Peyer's patch (tissue), 4 donors: ENCODE data around the gene BIRC2.

Experiments used
- CTCF ChIP-seq, 6 experiments: fragments of 450-650 bp in 4 of 6; fragments of 200-600 bp in 2 of 6; sonication (generic) in 1 of 6; IDR thresholded peaks; one replicate each; pipeline ENCODE4 v1.5.1; 2017 to 2019; ENCODE audit warnings: antibody characterized with exemption in 6 of 6, mild to moderate bottlenecking in 3 of 6, moderate library complexity in 1 of 6
- POLR2A ChIP-seq, 2 donors: fragments of 450-650 bp; IDR thresholded peaks; one replicate each; pipeline ENCODE4 v1.5.1; 2017; ENCODE audit warnings: antibody characterized with exemption in 2 of 2, mild to moderate bottlenecking in 2 of 2, moderate library complexity in 2 of 2

- TF ChIP-seq CTCF (IDR thresholded peaks at IDR 0.05) (no peak), POLR2A (IDR thresholded peaks at IDR 0.05) (no peak)
Measured at GRCh38 chr11:102426000-102426399, 79.0 kb downstream of the BIRC2 start.
